Mammary epithelial cell (primary cell): Measurements from ENCODE around the gene COBL.

Source experiments
- EZH2 ChIP-seq: IDR thresholded peaks from 2 replicates; pipeline ENCODE4 v1.6.1; 2012; ENCODE audit warnings: low read length, inconsistent platforms, borderline replicate concordance
- TF ChIP-seq, protein P1 (sequence below), 2 donors: IDR thresholded peaks in 1 of 2; conservative IDR thresholded peaks in 1 of 2; 2 replicates each; pipeline ENCODE4 v1.5.1; 2011 to 2012; ENCODE audit warnings: inconsistent platforms in 2 of 2, low read length in 2 of 2, mild to moderate bottlenecking in 2 of 2, control low read depth in 1 of 2, low read depth in 1 of 2; ENCODE audit not compliant: insufficient read depth in 1 of 2; ENCODE audit errors: extremely low read depth in 1 of 2

DNA sequence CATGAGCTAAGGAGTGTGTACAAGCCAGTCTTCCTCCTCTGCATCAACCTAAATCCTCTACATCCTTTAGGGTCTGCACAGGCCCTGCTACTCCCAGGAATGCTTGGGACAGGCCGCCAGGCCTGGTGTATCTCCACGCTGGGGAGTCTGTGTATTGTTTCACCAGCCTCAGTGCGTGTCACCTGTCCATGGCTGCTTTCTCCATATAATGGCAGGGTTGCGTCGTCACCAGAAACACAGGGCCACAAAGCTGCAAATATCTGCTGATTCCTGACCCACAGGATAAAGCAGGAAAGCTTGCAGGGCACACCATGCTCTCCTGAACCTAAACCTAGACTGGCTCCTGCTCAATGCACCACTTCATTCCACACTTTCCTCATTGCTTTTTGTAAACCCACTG is 45.6 kb downstream of the COBL start:
- TF ChIP-seq, protein P1, sequence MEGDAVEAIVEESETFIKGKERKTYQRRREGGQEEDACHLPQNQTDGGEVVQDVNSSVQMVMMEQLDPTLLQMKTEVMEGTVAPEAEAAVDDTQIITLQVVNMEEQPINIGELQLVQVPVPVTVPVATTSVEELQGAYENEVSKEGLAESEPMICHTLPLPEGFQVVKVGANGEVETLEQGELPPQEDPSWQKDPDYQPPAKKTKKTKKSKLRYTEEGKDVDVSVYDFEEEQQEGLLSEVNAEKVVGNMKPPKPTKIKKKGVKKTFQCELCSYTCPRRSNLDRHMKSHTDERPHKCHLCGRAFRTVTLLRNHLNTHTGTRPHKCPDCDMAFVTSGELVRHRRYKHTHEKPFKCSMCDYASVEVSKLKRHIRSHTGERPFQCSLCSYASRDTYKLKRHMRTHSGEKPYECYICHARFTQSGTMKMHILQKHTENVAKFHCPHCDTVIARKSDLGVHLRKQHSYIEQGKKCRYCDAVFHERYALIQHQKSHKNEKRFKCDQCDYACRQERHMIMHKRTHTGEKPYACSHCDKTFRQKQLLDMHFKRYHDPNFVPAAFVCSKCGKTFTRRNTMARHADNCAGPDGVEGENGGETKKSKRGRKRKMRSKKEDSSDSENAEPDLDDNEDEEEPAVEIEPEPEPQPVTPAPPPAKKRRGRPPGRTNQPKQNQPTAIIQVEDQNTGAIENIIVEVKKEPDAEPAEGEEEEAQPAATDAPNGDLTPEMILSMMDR (conservative IDR thresholded peaks at IDR 0.05 in 1 of 2, IDR thresholded peaks at IDR 0.05 in 1 of 2; ENCODE audit: extremely low read depth in 1 of 2, insufficient read depth in 1 of 2, low read depth in 1 of 2, low read length in 2 of 2) = no peak
- TF ChIP-seq EZH2 = no peak
